Activated naive CD8-positive, alpha-beta T cell treated with anti-CD3 and anti-CD28 coated beads, Interleukin-2, amount 50 U/mL, for 16 hours (primary cell): ENCODE data around the gene CIITA.

Experiments used
- DNase-seq: peaks from one replicate; pipeline ENCODE4 v3.0.0-alpha.2; 2020; ENCODE audit warnings: low read depth, low spot score

The CIITA gene

DNA sequence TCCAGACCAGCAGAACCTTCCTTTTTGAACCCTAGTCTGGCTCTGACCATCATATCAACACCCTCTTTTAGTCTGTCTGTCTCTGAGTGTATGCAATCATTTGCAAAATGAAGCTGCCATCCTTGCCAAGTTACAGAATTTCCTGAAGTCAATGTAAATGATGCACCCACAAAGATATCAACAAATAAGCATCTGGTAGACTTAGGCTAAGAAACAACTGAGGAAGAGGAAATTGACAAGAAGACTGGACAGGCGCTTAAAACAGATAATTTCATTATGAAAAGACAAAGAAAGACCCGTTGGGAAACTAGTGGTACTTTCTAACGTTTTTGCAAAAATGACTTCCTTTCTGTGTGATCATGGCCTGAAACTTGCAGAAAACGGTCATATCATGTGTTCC lies 24.7 kb upstream of the CIITA start:
- no peak for DNase-seq

DNA sequence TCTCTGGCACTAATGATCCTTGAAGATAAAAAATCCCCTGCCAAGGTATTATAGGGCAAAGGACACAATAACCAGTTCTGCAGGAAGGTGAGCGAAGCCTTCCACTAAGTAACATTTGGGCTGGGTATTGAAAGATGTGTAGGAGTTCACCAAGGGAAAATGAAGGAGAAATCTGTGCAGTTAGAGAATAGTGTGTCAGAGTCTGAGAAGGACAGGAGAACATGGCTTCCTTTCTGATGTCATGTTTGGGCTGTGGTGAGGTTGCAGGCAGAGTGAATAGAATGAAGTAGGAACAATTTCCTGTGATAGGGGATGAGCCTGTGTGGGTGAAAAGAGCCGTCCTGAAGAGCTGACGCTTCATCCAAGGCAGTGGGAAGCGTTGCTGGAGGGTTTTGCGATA lies 24.1 kb upstream of the CIITA start:
- DNase-seq = no peak

DNA sequence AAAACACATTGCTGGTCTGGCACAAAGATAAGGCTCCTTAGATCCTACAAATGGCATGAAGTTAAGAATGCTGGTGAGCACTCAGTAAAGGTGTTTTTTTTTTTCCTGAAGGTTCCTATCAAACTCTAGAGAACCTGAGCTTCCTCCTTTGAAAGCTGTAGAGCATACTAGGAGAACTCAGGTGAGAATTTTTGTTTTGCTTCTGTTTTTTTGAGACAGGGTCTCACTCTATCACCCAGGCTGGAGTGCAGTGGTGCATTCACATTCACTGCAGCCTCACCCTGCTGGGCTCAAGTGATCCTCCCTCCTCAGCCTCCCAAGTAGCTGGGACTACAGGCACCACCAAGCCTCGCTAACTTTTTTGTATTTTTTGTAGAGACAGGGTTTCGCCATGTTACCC lies 21.0 kb upstream of the CIITA start:
- DNase-seq = no peak

DNA sequence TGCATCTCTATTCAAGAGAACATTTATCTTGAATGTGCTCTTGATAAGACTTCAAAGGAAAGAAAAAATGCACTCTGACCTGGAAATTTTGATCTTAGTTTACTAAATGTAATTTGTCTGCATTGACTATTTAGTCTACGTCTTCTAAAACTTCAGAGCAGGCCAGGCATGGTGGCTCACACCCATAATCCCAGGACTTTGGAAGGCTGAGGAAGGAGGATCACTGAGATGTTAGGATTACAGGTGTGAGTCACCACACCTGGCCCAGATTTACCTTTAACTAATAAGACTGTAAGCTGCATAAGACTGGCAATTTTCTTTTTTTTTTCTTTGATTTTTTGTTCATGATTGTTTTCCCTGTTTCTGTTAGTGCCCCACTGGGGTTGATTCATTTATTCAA lies 18.8 kb upstream of the CIITA start:
- DNase-seq = no peak

DNA sequence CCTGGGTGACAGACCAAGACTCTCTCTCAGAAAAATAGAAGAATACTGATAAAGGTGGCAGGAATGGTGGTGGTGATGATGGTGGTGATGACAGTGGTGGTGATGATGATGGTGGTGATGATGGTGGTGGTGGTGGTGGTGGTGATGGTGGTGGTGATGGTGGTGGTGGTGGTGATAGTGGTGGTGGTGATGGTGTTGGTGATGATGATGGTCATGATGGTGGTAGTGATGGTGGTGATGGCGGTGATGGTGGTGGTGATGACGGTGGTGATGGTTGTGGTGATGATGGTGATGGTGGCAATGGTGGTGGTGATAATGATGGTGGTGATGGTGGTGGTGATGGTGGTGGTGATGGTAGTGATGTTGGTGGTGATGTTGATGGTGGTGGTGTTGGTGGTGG lies 18.0 kb upstream of the CIITA start:
- DNase-seq = no peak

DNA sequence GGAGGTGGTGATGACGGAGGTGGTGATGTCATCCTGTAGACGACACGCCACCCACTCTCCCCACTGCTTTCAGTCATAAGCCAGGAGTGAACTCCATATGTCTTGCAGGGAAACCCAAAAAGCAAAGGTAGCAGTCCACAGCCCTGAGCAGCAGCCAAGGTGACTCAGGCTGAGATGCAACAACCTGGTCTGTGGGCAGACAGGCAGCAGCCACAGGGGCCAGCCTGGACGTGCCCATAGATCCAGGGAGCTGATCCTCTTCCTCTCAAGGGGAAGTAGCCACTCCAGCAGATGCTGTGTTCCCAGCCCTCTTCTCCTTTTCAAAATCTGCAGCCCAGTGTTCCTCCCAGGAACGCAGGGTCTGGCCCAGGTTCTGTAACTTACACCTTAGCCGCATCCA lies 17.3 kb upstream of the CIITA start:
- no peak for DNase-seq

DNA sequence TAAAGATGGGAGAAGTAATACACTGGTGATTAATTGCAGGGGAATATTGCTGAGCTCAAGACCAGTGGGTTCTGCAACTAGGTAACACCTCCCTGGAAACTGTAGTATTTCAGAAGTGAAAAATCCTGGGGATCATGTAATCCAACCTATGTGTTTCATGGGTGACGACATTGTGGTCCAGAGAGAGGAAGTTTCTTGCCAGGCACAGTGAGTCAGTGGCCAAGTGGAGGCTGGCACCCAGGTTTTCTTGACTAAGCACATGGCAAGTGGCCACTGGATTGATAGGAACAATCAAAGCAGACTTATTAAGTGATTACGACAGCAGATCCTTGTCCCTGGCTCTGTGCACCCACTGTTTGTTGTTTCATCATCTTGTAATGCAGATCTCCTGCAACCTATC lies 14.6 kb upstream of the CIITA start:
- DNase-seq = no peak

DNA sequence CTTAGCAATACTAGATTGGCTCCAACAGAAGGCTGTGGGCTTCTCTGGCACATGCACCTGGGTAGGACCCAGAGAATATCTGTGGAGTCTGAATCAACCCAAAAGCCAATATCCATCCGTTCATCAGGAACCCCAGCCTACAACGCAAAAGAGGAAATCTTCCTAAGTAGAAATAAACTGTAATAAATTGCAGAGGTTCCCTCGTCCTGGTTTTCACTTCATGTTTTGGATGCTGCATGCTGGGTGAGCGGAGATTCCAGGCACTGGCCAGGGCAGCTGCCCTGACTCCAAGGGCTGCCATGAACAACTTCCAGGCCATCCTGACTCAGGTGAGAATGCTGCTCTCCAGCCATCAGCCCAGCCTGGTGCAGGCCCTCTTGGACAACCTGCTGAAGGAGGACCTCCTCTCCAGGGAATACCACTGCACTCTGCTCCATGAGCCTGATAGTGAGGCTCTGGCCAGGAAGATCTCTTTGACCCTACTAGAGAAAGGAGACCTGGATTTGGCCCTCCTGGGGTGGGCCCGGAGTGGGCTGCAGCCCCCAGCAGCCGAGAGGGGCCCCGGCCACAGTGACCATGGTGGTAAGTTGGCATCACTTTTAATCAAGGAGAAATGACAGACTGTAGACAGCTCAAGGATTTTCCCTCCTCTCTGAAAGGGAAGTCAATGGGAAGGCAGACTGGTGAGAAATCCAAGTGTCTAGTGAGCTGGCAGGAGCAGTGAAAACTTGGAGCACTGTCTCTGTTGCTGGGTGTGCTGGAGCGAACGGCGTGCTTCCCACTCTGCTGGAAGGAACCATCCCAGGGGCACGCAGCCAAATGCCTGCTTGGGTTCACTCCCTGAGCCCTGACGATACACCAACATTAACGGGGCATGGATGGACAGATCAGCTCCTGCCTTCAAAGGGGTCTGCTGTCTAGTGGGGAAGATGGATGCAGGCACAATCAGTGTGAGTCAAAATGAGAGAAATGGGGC lies 10.7 kb upstream of the CIITA start:
- no peak for DNase-seq

DNA sequence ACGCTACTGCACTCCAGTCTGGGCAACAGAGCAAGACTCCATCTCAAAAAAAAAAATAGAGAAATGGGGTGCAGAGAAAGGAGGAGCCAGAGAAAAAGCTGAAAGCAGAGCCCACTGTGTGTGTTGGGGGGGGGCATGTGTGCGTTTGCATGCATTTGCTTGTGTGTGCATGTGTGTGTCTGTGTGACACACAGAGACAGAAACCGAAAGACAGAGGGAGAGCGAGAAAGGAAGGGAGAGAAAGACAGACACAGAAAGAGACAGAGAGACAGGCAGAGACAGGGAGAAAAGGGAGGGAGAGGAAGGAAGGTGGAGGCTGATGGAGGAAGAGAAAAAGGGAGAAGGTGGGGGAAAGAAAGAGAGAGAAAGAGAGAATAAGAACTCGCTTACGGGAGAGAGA lies 9.8 kb upstream of the CIITA start:
- DNase-seq = no peak

DNA sequence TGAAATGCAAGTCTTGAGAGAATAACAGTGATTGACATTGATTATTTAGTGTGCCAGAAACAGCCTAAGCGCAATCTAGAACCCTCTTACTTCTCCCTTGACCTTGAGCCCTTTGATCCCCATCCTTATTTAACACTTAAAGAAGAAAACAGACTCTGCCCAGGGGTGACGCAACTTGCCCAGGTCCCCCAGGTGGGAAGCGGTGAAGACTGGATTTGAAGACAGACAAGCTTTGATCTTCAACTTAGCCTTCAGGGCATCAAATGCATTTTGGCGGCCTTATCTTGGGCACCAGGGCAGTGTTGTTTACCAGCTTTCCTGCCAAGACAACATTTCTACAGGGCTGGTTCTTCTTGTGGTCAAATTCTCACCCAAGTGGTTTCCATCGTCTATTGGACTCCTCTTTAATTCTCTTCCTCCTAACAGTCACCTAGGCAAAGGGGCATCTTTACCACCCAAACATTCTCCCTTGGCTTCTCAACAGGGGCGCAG lies 8.9 kb upstream of the CIITA start:
- no peak for DNase-seq

DNA sequence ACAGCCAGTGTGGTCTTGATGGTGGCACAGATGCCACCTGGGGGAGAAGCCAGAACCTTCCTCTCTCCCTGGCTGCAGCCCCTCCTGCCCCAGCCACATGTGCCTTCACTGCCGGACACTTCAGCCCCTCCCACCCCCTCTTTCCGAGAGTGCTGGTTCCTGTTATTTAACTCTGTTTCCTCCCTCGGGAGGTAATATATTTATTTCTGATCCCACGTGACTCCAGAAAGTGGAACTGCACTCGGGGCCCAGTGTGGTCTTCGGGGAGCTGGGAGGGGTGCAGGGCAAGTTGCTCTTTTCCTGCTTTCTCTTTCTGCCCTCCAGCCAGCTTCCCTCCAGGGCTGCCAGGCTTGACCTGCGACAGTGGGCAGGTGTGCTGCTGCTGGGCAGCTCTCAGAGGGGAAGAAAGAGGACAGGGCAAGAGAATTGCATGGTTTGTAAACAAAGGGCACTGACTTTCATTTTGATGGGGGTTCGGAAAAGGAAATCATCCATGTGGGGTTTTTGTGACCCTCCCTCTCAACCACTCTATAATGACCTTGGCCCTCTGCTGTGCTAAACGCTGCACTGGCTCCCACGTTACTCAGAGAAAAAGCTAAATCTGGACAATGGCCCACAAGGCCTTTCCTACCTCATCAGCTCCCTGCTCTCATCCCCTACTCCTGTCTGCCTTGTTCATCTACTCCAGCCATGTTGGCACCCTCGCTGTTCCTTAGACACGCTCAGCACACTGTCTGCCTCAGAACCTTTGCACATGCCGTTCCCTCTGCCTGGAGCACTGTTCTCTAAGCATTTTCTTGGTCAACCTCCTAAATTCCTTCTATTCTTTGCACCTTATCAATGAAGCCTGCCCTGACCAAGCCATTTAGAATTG lies 8.2 kb upstream of the CIITA start:
- no peak for DNase-seq

DNA sequence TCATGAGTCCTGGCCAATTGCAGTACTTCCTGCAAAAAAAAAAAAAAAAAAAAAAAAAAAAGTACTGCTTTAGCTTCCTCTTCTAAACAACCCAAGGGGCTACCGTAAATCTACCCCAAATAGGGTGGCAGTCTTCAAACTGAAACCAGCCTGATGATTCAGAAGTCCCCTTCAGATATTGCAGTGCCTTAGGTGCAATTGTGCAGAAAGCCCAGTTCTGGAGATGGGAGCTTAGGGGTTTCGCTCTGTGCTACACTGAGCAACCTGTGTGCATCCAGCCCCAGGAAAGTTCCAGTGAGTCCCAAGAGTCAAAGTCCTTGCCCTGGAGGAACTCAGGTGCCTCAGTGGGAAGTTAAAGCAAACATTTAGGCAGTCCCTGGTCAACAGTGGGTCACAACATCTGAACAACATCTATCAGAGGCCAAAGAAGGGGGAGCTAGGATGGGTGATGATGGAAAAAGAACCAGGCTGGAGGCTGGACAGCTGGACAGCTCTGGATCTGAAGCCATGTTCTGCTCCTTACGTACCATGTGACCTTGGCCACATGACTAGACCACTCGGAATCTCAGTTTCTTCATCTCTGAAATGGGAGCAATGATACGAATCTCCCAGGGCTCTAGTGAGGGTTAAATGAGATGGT lies 6.7 kb upstream of the CIITA start:
- DNase-seq = no peak

DNA sequence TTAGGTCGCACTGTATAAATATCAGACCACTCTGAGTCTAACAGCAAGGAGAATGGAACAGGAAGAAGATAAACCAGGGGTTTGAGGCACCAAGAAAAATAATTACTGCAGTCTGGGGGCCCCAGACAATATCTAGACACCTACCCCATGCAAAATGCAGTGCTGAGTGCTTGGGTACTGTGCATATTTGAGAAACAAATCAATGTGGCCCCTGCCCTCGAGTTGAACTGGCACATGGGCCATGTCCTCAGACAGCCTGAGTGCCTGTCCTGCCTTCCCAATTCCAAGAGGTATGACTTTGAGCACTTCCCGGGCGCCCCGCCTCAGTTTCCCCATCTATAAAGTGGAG lies 6.2 kb upstream of the CIITA start:
- DNase-seq = no peak

DNA sequence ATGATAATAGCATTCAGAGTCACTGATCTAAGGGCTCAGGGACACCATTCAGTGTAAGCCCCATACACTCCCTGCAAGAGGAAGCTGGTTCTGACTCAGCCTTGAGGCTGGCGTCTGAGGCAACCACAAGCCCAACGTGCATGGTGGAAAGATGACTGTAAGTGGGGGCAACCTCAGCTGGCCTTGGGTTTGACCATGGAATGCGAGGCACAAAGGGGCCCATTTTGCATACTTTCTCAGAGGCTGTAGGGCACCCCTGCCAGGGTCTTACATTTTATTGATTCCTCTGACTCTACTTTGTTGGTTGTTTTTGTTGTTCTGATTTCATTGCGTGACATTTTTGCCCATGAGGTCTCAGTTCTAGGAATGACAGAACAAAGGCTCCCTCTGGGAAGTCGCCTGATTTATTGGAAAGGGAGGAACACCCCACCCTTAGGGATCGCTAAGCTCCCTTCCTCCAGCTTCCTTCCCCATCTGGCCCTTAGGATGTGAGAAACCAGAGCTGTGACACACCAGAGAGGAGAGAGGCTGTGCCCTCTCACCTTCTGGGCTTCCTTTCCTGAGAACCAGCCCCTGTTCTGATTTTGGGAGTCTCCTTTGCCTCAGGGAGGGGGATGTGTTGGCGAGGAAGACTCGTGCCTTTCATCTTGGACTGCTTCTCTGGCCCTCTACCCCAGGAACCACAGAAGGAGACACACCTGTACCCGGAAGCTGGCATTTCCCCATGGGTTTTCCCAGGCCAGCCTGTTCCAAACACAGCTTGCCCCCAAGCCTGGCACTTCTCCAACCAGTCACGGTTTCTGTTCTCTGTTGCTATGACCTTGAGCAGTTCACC lies 5.6 kb upstream of the CIITA start:
- DNase-seq = no peak

DNA sequence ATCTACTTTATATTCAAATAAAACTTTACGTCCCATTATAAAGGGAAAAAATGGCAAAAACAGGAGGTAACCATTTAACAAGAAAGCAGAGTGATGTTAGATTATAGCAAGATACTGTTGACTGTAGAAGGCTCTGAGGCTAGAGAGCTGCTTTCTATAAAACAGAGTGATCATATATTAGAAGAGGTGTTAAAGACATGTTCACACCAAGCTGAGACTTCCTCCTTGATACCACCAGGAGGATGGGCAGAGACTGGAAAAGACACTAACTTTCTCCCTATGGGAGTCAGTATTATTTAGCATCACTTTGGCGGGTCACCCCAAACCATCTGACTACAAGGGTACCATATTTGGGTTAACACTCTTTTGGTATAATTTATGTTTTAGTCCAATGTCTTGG lies 687 bp upstream of the CIITA start:
- no peak for DNase-seq

DNA sequence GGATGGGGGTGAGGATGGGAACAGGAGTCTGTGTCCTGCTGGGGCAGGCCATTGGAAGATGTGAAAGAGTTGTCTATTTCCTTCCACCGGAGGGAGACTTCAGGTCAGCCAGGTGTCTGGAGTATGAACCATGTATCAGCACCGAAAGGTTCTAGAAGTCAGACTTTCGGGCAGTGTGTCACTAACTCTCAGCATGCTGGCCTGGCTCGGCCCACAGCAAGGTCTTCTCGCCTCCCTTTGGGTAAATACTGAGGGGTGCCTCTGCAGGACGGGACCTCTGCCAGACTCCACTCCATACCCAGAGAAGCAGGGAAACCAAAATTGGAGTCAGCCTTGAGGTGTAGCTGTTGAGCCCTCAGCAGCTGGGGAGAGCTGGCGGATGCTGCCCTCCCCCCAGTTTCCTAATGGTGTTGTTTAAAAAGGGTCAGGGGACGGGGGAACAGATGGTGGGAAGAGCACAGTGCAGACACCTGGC lies 507 bp downstream of the CIITA start:
- no peak for DNase-seq

DNA sequence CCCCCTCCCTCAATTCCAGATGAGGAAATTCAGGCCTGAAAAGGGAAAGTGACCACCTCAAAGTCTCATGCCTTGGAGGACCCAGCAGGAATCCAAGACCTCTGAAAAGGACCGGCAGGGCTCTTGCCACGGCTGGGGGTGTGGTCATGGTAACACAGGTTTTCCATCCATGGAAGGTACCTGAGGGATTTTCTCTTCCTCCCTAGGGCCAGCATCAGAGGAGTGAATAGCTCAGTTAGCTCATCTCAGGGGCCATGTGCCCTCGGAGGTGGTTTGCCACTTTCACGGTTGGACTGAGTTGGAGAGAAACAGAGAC lies 1.3 kb downstream of the CIITA start:
- no peak for DNase-seq

DNA sequence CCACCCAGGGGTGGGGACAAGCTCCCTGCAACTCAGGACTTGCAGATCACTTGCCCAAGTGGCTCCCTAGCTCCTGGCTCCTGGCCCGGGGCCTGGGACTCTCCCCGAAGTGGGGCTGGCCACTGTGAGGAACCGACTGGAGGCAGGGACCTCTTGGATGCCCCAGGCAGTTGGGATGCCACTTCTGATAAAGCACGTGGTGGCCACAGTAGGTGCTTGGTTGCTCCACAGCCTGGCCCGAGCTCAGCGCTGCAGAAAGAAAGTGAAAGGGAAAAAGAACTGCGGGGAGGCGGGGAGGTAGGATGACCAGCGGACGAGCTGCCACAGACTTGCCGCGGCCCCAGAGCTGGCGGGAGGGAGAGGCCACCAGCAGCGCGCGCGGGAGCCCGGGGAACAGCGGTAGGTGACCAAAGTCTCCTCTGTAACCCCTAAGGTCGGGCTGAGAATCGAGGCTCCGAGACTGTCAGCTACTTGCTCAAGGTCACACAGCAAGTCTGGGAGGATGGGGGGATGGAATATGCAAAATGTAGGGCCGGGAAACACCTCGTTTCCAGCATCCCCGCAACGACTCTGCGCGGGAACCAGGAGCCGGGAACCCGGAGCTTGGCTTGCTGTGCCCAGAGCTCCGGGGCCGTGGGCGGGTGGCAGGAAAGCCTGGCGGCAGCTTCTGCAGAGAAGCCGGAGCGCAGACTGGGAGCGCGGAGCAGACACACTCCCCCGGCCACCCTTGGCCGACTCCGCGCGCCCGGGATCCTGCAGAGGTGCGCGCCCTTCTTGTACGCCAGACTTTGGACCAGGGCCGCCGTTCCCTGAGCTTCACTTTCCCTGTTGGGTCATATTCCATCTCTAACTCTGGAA lies 1.9 kb downstream of the CIITA start:
- DNase-seq = no peak

DNA sequence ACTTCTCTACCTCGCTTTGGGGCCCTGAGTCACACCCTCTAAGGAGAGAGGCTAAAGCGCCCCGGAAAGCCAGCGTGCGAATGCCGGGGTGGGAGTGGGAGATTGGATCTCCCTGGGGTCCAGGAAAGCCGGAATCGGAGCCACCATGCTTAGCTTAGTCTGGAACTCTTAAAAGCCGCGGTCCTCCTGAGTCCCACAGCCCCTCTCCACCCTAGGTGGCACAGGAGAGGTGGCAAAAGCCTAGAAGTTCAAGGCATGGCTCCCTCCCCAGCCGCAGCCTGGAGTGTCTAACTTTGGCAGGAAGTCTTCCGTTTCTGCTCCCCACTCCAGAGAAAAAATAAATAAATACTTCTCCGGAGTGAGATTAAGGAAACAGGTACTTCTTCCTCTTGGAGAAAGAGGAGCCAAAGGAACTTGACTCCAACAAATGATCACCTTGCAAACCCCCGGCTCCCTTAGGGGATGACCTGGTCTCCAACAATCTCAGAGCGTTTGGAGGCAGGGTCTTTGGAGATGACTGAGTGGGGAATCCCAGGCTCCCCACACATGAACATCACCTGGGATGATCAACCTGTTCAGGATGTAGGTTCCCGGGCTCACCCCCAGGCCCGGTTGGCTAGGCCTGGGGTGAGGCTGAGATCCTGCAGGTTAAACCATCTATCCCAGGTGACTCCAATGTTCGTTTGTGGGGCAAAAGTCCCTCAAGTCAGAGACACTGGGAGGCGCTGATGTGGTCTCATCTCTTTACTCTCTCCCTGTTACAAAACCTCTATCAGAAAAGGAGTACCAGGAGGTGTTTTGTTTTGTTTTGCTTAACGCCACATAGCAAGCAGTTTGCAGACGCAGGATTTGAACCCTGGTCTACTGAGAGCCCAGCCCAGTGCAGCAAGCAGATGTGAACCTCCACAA lies 2.9 kb downstream of the CIITA start:
- no peak for DNase-seq
